GM18526 (cell line): Measurements from ENCODE around the gene TMEM120A.

ENCODE experiments used
- POLR2A ChIP-seq: IDR thresholded peaks from 3 replicates; pipeline ENCODE4 v1.6.1; 2011; ENCODE audit not compliant: insufficient read length; ENCODE audit errors: extremely low read depth

Gene TMEM120A

GRCh38 chr7:75957021-75957736 lies 37.2 kb downstream of the TMEM120A start:
- TF ChIP-seq POLR2A, result no peak

- no peak for TF ChIP-seq POLR2A
Observed at GRCh38 chr7:75955331-75955955, 39.0 kb downstream of the TMEM120A start.

- no peak for TF ChIP-seq POLR2A
Observed at GRCh38 chr7:75953931-75954330, 40.5 kb downstream of the TMEM120A start.

GRCh38 chr7:75953431-75953830 lies 41.0 kb downstream of the TMEM120A start:
- TF ChIP-seq POLR2A, result no peak

GRCh38 chr7:75951506-75951905 lies 42.9 kb downstream of the TMEM120A start:
- TF ChIP-seq POLR2A, result no peak

- TF ChIP-seq POLR2A, result no peak
Observed at GRCh38 chr7:75950111-75950681, 44.2 kb downstream of the TMEM120A start.

GRCh38 chr7:75948179-75948578 lies 46.2 kb downstream of the TMEM120A start:
- no peak for TF ChIP-seq POLR2A

GRCh38 chr7:75946207-75946855 lies 48.1 kb downstream of the TMEM120A start:
- TF ChIP-seq POLR2A, result no peak

GRCh38 chr7:75945297-75946168 lies 48.9 kb downstream of the TMEM120A start:
- no peak for TF ChIP-seq POLR2A

- no peak for TF ChIP-seq POLR2A
Observed at GRCh38 chr7:75944507-75944906, 49.9 kb downstream of the TMEM120A start.

- TF ChIP-seq POLR2A, result no peak
Observed at GRCh38 chr7:75943864-75944263, 50.5 kb downstream of the TMEM120A start.

- TF ChIP-seq POLR2A, result no peak
Observed at GRCh38 chr7:75938921-75939320, 55.5 kb downstream of the TMEM120A start.

- no peak for TF ChIP-seq POLR2A
Observed at GRCh38 chr7:75937958-75938786, 56.2 kb downstream of the TMEM120A start.
